Raji (cell line): ENCODE data around the gene BTG3.

ENCODE experiments used
- POLR2A ChIP-seq: IDR thresholded peaks from 2 replicates; pipeline ENCODE4 v1.6.1; 2011; ENCODE audit warnings: low read depth, low read length, control low read depth; ENCODE audit not compliant: insufficient read depth

Gene BTG3

GRCh38 chr21:17612565-17613241 is at the start of gene BTG3:
BTG3 (minus strand) TSS chr21:17612901; CDS start chr21:17609144, 3,757 bp downstream.
- TF ChIP-seq POLR2A, result peak; percentile 85

GRCh38 chr21:17660862-17661261 is 48.2 kb upstream of the BTG3 start:
- TF ChIP-seq POLR2A, result no peak

- no peak for TF ChIP-seq POLR2A
Measured at GRCh38 chr21:17660452-17660851, 47.8 kb upstream of the BTG3 start.

- no peak for TF ChIP-seq POLR2A
Measured at GRCh38 chr21:17658931-17659330, 46.2 kb upstream of the BTG3 start.

- TF ChIP-seq POLR2A, result no peak
Measured at GRCh38 chr21:17651526-17651925, 38.8 kb upstream of the BTG3 start.

GRCh38 chr21:17650292-17650691 is 37.6 kb upstream of the BTG3 start:
- TF ChIP-seq POLR2A, result no peak

- TF ChIP-seq POLR2A, result no peak
Measured at GRCh38 chr21:17646790-17647189, 34.1 kb upstream of the BTG3 start.

- no peak for TF ChIP-seq POLR2A
Measured at GRCh38 chr21:17644186-17644585, 31.5 kb upstream of the BTG3 start.

GRCh38 chr21:17640821-17641220 is 28.1 kb upstream of the BTG3 start:
- TF ChIP-seq POLR2A, result no peak

GRCh38 chr21:17636711-17637110 is 24.0 kb upstream of the BTG3 start:
- TF ChIP-seq POLR2A, result no peak

- TF ChIP-seq POLR2A, result no peak
Measured at GRCh38 chr21:17631195-17631594, 18.5 kb upstream of the BTG3 start.

GRCh38 chr21:17622018-17622417 is 9.3 kb upstream of the BTG3 start:
- no peak for TF ChIP-seq POLR2A

GRCh38 chr21:17616831-17617230 is 4.1 kb upstream of the BTG3 start:
- no peak for TF ChIP-seq POLR2A

GRCh38 chr21:17613242-17613676 is 558 bp upstream of the BTG3 start:
- TF ChIP-seq POLR2A, result no peak

GRCh38 chr21:17612023-17612564 is 607 bp downstream of the BTG3 start:
- TF ChIP-seq POLR2A, result no peak

GRCh38 chr21:17611414-17612022 is 1.2 kb downstream of the BTG3 start:
- TF ChIP-seq POLR2A, result no peak
